Panc1 (cell line): ENCODE measurements around the gene MEP1A. TPM values are rescaled to one million over a fixed set of nuclear protein-coding genes. Genes with fewer than 3 reads are reported as not detected.

Experiments used
- ATAC-seq: fragments of 200-7000 bp; cut with Tn5 transposase; 2 replicates; pipeline ENCODE4 v1.9.1; 2020; ENCODE audit warnings: mild to moderate bottlenecking, moderate library complexity
- BruUV-seq: library from RNA; stranded (reverse); fragments of 400-500 nt; replicated peaks from 2 replicates; lab custom pipeline; 2021; lab: Mats Ljungman, UMichigan
- CTCF ChIA-PET: fragments of 300-600 bp; sonication (Branson Sonifier 250); formaldehyde crosslinking; loops from one replicate; lab custom pipeline; 2022; ENCODE audit warnings: antibody characterized with exemption; lab: Charles Lee
- POLR2A ChIA-PET: fragments of 300-600 bp; sonication (Branson Sonifier 250); formaldehyde crosslinking; loops from one replicate; lab custom pipeline; 2022; ENCODE audit warnings: antibody characterized with exemption; lab: Charles Lee
- DNase-seq: peaks from one replicate; pipeline ENCODE4 v3.0.0-alpha.2; 2010; ENCODE audit warnings: low read depth, low spot score
- H3K27ac ChIP-seq: 2 replicates; pipeline ENCODE4 v1.5.1; 2011; ENCODE audit warnings: mild to moderate bottlenecking, low read length, inconsistent platforms
- H3K27me3 ChIP-seq: fragments of 200-500 bp; sonication (Bioruptor generic); 2 replicates; pipeline ENCODE4 v1.6.0; 2014; ENCODE audit warnings: low read length, inconsistent platforms; ENCODE audit not compliant: control insufficient read depth, insufficient read depth
- H3K36me3 ChIP-seq: fragments of 200-500 bp; sonication (Bioruptor generic); 2 replicates; pipeline ENCODE4 v1.5.1; 2014; ENCODE audit warnings: inconsistent platforms, mild to moderate bottlenecking, low read length, moderate library complexity; ENCODE audit not compliant: control insufficient read depth, insufficient read depth
- H3K4me1 ChIP-seq: 2 replicates; pipeline ENCODE4 v1.5.1; 2011; ENCODE audit warnings: inconsistent platforms, mild to moderate bottlenecking, low read length, moderate library complexity; ENCODE audit not compliant: control insufficient read depth, insufficient read depth
- H3K4me3 ChIP-seq, 2 experiments: 2 replicates each; pipeline ENCODE4 v1.5.1; 2011 to 2012; ENCODE audit warnings: low read depth in 2 of 2, low read length in 2 of 2, mild to moderate bottlenecking in 2 of 2, inconsistent platforms in 1 of 2, moderate library complexity in 1 of 2
- H3K9me3 ChIP-seq: fragments of 200-500 bp; sonication (Bioruptor generic); 2 replicates; pipeline ENCODE4 v1.5.1; 2014; ENCODE audit warnings: low read depth, mild to moderate bottlenecking, inconsistent platforms, low read length, moderate library complexity; ENCODE audit not compliant: control insufficient read depth, insufficient read depth
- POLR2AphosphoS5 ChIP-seq: IDR thresholded peaks from 2 replicates; pipeline ENCODE4 v1.6.1; 2012; ENCODE audit warnings: mild to moderate bottlenecking, low read depth, low read length, moderate library complexity
- SIN3A ChIP-seq: IDR thresholded peaks from 2 replicates; pipeline ENCODE4 v1.6.1; 2012; ENCODE audit warnings: low read depth, mild to moderate bottlenecking, low read length, moderate library complexity, borderline replicate concordance; ENCODE audit not compliant: insufficient read depth
- TCF7L2 ChIP-seq: IDR thresholded peaks from 2 replicates; pipeline ENCODE4 v1.6.1; 2011; ENCODE audit warnings: mild to moderate bottlenecking, low read depth, low read length, inconsistent platforms
- in situ Hi-C: cut with HindIII; loops from 2 replicates; pipeline ENCODE4 v1.10.0; 2016; ENCODE audit warnings: low sequenced_read_pairs, low pct_unique_long_range_greater_than_20kb
- intact Hi-C: fragments of 100-400 bp; cut with micrococcal nuclease; formaldehyde crosslinking; loops from one replicate; pipeline ENCODE4 v1.10.0; 2022; ENCODE audit not compliant: unreplicated experiment
- total RNA-seq: library from RNA; stranded (reverse); gene quantifications from one replicate; pipeline ENCODE4 v1.2.1, GENCODE V29; 2021; ENCODE audit not compliant: unreplicated experiment
- TF ChIP-seq, protein P1 (sequence below), 2 experiments: IDR thresholded peaks; 2 replicates each; pipeline ENCODE4 v1.6.1; 2011 to 2012; ENCODE audit warnings: low read depth in 2 of 2, control low read depth in 1 of 2, low read length in 1 of 2, mild to moderate bottlenecking in 1 of 2, moderate library complexity in 1 of 2; ENCODE audit not compliant: insufficient read depth in 1 of 2
- TF ChIP-seq, protein P2 (sequence below): fragments of 450-650 bp; IDR thresholded peaks from 2 replicates; pipeline ENCODE4 v1.5.1; 2017; ENCODE audit warnings: mild to moderate bottlenecking

MEP1A gene
- total RNA-seq, 1 experiment from 2014 or later, result not detected

DNA sequence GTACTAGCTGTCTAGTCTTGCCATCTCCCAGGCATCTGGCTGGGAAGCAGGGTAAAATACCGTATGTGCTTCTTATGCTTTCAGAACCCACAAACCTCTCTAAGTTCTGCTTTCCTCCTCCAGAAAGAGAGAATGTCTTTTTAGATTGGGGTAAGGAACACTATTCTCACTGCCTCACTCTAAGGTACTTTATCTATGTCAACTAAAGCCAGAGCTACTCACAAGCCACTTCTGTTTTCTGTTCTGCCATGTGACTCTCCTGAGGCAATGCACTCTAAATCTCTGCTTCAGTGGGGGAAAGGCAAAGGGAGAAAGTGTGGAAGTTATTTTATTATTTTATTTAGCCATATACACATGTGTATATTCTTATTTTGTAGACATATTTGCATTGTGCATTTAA lies 15.6 kb downstream of the MEP1A start:
- ChIA-PET CTCF (no interaction called here), POLR2A (no interaction called here)
- no peaks in the 10 kb centered on the region for H3K9me3 ChIP-seq
- H3K4me3 ChIP-seq, result no peak overlapping the region
- no peaks in the 10 kb centered on the region; the same call in 1 of the 2 replicates for H3K27me3 ChIP-seq
- H3K4me1 ChIP-seq, result no peaks in the 10 kb centered on the region
- in situ Hi-C loops (no loop called here), intact Hi-C loops (no loop called here)
- TF ChIP-seq POLR2AphosphoS5, result no peak
- TF ChIP-seq SIN3A, result no peak
- TF ChIP-seq TCF7L2, result no peak
- TF ChIP-seq, protein P1, sequence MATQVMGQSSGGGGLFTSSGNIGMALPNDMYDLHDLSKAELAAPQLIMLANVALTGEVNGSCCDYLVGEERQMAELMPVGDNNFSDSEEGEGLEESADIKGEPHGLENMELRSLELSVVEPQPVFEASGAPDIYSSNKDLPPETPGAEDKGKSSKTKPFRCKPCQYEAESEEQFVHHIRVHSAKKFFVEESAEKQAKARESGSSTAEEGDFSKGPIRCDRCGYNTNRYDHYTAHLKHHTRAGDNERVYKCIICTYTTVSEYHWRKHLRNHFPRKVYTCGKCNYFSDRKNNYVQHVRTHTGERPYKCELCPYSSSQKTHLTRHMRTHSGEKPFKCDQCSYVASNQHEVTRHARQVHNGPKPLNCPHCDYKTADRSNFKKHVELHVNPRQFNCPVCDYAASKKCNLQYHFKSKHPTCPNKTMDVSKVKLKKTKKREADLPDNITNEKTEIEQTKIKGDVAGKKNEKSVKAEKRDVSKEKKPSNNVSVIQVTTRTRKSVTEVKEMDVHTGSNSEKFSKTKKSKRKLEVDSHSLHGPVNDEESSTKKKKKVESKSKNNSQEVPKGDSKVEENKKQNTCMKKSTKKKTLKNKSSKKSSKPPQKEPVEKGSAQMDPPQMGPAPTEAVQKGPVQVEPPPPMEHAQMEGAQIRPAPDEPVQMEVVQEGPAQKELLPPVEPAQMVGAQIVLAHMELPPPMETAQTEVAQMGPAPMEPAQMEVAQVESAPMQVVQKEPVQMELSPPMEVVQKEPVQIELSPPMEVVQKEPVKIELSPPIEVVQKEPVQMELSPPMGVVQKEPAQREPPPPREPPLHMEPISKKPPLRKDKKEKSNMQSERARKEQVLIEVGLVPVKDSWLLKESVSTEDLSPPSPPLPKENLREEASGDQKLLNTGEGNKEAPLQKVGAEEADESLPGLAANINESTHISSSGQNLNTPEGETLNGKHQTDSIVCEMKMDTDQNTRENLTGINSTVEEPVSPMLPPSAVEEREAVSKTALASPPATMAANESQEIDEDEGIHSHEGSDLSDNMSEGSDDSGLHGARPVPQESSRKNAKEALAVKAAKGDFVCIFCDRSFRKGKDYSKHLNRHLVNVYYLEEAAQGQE (IDR thresholded peaks at IDR 0.05; ENCODE audit: insufficient read depth in 1 of 2, low read depth in 2 of 2, low read length in 1 of 2), result no peak
- TF ChIP-seq, protein P2, sequence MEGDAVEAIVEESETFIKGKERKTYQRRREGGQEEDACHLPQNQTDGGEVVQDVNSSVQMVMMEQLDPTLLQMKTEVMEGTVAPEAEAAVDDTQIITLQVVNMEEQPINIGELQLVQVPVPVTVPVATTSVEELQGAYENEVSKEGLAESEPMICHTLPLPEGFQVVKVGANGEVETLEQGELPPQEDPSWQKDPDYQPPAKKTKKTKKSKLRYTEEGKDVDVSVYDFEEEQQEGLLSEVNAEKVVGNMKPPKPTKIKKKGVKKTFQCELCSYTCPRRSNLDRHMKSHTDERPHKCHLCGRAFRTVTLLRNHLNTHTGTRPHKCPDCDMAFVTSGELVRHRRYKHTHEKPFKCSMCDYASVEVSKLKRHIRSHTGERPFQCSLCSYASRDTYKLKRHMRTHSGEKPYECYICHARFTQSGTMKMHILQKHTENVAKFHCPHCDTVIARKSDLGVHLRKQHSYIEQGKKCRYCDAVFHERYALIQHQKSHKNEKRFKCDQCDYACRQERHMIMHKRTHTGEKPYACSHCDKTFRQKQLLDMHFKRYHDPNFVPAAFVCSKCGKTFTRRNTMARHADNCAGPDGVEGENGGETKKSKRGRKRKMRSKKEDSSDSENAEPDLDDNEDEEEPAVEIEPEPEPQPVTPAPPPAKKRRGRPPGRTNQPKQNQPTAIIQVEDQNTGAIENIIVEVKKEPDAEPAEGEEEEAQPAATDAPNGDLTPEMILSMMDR, result no peak
- ATAC-seq (no peak), DNase-seq (no peak)
- no peaks in the 10 kb centered on the region for H3K36me3 ChIP-seq
- no TSS peak for BruUV-seq
- H3K27ac ChIP-seq, result no peak overlapping the region

DNA sequence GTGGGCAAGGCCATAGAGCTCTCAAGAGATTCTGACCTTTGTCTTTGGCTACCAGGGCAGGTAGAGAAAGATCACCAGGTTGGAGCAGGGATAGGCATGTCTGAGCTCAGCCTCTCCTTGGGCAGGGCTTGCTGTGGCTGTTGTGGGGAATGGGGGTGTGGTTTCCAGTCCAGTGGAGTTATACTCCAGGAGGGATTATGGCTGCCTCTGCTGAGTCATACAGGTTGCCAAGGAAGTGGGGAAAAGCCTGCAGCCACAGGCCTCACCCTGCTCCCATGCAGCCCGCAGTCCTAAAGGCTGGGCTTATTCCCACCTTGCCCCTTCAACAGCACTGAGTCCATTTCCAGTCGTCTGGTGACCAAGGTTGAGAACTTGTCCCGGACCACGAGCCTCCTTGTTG lies 21.9 kb downstream of the MEP1A start:
- H3K36me3 ChIP-seq, result no peaks in the 10 kb centered on the region
- ChIA-PET POLR2A (interaction anchor here (0.7 kb wide), 1 partner anchor 1997 kb away, joined by 3 read pairs; no protein-coding TSS in a partner anchor), CTCF (no interaction called here)
- ATAC-seq, result no peak
- H3K9me3 ChIP-seq, result no peaks in the 10 kb centered on the region
- H3K27ac ChIP-seq, result no peak overlapping the region
- no peak overlapping the region for H3K4me3 ChIP-seq
- BruUV-seq, result no TSS peak
- DNase-seq, result no peak
- in situ Hi-C loops, result no loop called here
- H3K27me3 ChIP-seq, result no peaks in the 10 kb centered on the region
- H3K4me1 ChIP-seq, result no peaks in the 10 kb centered on the region
- TF ChIP-seq TCF7L2 (no peak), SIN3A (no peak), POLR2AphosphoS5 (no peak)
- TF ChIP-seq, protein P1 (IDR thresholded peaks at IDR 0.05; ENCODE audit: insufficient read depth in 1 of 2, low read depth in 2 of 2, low read length in 1 of 2), result no peak
- TF ChIP-seq, protein P2, result no peak
- intact Hi-C loops, result no loop called here
